Activated CD8-positive, alpha-beta memory T cell treated with anti-CD3 and anti-CD28 coated beads for 4 hours (primary cell): ENCODE results near the gene TRIM2.
"Not testable (repeated sequence)": the region's sequence is repeated elsewhere in the genome, so short reads cannot be mapped to it uniquely, and the experiment has no call there.

Experiments
- DNase-seq, 2 donors: peaks; one replicate each; pipeline ENCODE4 v3.0.0-alpha.2; 2020; ENCODE audit warnings: low read depth in 2 of 2

TRIM2 gene

DNA sequence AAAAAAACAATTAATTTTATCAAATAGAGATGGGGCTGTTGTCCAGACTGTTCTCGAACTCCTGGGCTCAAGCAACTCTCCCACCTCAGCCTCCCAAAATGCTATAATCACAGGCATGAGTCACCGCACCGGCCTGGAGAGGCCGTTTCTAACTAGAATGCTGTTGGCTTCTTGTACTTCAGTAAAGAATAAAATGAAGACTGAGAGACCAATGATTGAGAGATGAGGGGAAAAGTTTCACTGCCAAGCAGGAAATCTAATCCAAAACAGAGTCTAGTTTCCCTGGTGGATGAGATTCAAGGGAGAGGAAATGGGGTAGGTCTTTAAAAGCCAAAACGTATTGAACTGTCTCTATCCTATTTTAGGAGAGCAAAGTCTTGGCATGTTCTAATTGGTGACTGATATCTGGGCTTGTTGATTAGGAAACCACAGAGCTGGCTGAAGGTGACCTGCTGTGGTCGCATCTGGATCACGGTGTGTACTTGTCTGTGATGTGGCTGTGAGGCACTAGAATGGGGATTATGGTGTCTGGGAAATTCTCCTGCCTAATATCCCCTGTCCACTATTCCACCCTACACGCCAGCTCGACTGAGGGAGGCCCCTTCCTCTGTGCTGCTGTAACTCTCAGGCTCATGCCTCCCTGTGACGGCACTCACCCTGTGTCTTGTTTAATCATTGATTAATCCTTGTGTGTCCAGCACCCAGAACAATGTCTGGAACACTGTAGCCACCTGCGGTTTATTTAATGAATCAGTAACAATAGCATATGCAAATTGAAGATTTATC lies 15.0 kb upstream of the TRIM2 start:
- DNase-seq = no peak

DNA sequence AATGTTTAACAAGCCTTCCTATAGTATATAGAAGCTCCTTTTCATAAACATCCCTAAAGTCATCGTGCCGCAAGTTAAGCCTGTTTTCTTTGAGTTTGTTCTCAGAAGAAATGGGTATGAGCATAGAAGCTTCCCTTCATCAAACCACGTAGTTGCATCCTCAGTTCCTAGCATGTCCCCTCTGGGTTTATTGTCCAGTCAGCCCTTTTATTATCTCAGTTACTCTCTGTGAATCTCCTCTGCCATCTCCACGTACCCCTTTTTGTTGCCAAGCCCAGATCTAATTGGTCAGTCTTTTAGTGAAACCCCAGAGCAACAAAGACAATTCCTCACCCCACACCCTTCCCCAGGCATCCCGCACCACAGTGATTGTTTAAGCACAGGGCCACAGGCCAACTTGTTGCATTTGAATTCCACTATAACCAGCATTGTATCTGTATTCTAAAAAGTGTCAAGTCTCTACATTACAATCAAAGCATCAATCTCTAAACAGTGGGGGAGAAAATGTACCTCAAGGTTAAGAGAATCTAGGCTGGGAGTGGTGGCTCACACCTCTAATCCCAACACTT lies 12.4 kb upstream of the TRIM2 start:
- DNase-seq = no peak

DNA sequence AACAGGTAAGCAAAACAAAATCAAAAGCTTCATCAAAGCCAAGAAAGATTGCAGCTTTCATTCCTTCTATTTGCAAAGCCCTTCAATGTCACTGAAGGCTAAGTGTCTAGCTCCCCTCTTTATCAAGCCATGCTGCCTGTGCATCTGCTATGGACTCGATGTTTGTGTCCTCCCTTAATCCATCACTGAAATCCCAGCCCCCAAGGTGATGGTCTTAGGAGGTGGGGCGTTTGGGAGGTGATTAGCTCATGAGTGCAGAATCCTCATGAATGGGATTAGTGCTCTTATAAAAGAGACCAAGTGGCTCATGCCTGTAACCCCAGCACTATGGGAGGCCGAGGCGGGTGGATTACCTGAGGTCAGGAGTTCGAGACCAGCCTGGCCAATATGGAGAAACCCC lies 6.9 kb upstream of the TRIM2 start:
- DNase-seq = no peak

GRCh38 chr4:153198719-153199118 lies 5.5 kb upstream of the TRIM2 start:
- DNase-seq = no peak

DNA sequence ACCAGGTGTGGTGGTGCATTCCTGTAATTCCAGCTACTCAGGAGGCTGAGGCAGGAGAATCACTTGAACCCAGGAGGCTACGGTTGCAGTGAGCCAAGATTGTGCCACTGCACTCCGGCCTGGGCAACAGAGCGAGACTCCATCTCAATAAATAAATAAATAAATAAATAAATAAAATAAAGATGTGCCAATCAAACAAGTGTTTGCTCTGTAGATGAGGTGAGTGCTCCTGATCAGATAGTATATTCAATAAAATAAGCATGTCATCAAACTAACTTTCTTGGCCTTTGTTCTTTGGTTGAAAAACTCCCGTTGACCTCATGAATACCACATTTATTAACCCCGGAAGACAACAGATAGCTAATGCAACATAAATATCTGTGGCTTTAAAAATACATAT lies 497 bp upstream of the TRIM2 start:
- not testable (repeated sequence) for DNase-seq

GRCh38 chr4:153204728-153205648 lies 745 bp downstream of the TRIM2 start:
- no peak for DNase-seq

- DNase-seq = no peak
Measured at GRCh38 chr4:153205757-153206156, 1.5 kb downstream of the TRIM2 start.

DNA sequence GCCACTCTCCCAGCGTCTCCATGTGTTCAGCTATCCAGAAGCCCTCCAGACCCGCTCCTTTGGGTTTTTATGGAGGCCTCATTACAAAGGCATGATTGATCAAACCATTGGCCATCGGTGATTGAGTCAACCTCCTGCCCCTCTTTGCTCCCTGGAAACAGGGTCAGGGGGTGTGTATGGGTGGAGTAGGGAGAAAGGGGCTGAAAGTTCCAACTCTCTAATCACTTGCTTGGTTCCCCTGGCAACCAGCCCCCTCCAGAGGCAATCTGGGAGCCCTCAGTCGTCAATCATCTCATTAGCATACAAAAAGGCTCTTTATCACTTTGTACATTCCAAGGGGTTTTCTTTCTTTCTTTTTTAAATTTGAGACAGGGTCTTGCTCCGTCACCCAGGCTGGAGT lies 2.3 kb downstream of the TRIM2 start:
- no peak for DNase-seq

DNA sequence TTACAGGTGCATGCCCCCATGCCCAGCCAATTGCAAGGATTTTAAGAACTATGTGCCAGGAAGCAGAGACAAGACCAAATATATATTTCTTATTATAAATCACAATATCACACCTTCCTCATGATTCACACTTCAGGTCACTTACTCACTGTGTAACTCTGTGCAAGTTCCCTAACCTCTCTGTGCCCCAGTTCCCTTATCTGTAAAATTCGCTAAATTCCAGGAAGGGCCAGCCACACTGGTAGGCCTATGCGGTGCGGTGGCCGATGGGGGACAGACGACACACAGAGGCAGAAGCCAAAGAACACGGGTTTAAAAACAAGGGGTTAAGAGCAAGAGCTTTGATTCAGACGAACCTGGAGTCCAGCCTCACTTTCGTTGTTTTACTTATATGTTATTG lies 2.8 kb downstream of the TRIM2 start:
- no peak for DNase-seq

GRCh38 chr4:153207567-153207966 lies 3.3 kb downstream of the TRIM2 start:
- DNase-seq = no peak

- DNase-seq = no peak
Measured at GRCh38 chr4:153209410-153209809, 5.2 kb downstream of the TRIM2 start.

DNA sequence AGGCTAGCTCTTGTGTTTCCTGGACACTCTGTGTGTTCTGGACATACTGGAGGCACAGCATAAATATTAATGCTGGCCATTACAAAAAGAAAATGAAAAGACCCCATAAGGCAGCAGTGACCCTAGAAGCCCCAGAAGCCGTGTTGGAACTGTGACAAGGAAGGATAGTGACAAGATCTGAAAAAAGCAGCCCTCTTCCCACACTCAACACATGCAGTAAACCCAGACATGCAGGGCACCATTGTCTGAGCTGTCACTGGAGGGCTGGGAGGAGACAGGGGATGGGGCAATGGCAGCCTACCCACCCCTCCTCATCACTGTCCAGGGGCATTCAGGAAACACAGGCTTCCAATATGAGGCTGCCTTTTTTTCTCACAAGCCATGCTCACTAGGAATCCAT lies 6.5 kb downstream of the TRIM2 start:
- no peak for DNase-seq

DNA sequence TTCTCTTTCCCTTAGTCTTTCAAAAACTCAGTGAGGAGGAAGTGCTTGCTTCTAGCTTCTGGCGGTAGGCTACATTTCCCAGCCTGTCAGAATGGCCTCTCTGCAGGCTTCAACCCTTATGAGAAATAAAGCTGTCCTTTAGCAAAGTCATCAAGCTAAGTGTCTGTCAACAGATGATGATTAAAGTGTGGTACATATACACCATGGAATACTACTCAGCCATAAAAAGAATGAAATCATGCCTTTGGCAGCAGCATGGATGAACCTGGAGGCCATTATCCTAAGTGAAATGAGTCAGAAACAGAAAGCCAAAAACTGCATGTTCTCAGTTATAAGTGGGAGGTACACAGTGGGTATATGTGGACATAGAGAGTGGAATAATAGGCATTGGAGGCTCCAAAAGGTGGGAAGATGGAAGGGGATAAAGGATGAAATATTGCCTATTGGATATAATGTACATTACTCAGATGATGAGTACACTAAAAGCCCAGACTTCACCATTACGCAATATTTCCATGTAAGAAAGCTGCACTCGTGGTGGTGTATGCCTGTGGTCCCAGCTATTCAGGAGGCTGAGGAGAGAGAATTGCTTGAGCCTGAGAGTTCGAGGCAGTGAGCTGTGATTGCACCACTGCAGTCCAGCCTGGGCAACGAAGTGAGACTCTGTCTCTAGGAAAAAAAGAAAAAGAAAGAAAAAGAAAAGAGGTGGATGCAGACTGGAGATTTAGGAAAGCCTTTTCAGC lies 7.9 kb downstream of the TRIM2 start:
- DNase-seq = no peak

- DNase-seq = no peak
Measured at GRCh38 chr4:153212736-153213135, 8.5 kb downstream of the TRIM2 start.

DNA sequence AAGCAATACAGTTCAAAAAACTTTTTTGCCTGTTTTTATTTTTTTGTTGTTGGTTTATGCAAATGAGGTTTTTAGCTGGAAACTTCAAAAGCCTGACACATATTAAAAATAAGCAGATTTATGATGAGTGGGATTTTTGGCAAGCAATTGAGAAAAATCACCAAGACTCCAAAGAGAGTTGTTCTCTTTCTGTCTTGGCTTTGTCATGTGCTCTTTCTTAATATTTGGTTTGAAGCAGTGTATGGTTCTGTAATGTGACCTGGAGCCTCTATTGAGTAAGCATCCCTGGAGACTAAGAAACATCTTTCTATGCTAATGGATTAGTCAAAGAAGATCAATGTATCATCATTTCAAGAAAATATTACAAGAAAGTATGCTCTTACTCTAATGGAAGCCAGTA lies 11.7 kb downstream of the TRIM2 start:
- DNase-seq = no peak

- DNase-seq = no peak
Measured at GRCh38 chr4:153216546-153216945, 12.3 kb downstream of the TRIM2 start.

- DNase-seq = no peak
Measured at GRCh38 chr4:153217440-153217839, 13.2 kb downstream of the TRIM2 start.

- no peak for DNase-seq
Measured at GRCh38 chr4:153218961-153219360, 14.7 kb downstream of the TRIM2 start.

GRCh38 chr4:153220682-153221395 lies 16.6 kb downstream of the TRIM2 start:
- DNase-seq = no peak

GRCh38 chr4:153221783-153222706 lies 17.8 kb downstream of the TRIM2 start:
- no peak for DNase-seq
